HL-60 (cell line): ENCODE measurements around the gene LHCGR.

Experiments used
- DNase-seq, 2 experiments: peaks; one replicate each; pipeline ENCODE4 v3.0.0-alpha.2; 2010 to 2020; ENCODE audit warnings: low read depth in 1 of 2, low spot score in 1 of 2
- H3K27ac ChIP-seq: fragments of 250-450 bp; sonication (Bioruptor Pico); replicated peaks from 2 replicates; pipeline ENCODE4 v1.5.1; 2020; ENCODE audit warnings: mild to moderate bottlenecking, moderate library complexity
- H3K27me3 ChIP-seq: fragments of 250-450 bp; sonication (Bioruptor Pico); 2 replicates; pipeline ENCODE4 v1.5.1; 2021; ENCODE audit warnings: mild to moderate bottlenecking, moderate library complexity; ENCODE audit not compliant: insufficient read depth, poor library complexity, severe bottlenecking
- H3K4me3 ChIP-seq: replicated peaks from 2 replicates; pipeline ENCODE4 v1.5.1; 2011; ENCODE audit warnings: mild to moderate bottlenecking, control low read depth, low read length; ENCODE audit not compliant: insufficient read depth
- CTCF ChIP-seq: IDR thresholded peaks from one replicate; pipeline ENCODE4 v1.5.1; 2011; ENCODE audit warnings: low read length, control low read depth, inconsistent platforms; ENCODE audit not compliant: insufficient read depth
- GABPA ChIP-seq: IDR thresholded peaks from 2 replicates; pipeline ENCODE4 v1.6.1; 2012; ENCODE audit warnings: low read depth
- POLR2AphosphoS5 ChIP-seq: IDR thresholded peaks from 2 replicates; pipeline ENCODE4 v1.6.1; 2012; ENCODE audit warnings: low read depth
- REST ChIP-seq: IDR thresholded peaks from 2 replicates; pipeline ENCODE4 v1.6.1; 2012; ENCODE audit warnings: low read depth; ENCODE audit not compliant: insufficient replicate concordance
- SPI1 ChIP-seq: IDR thresholded peaks from 2 replicates; pipeline ENCODE4 v1.6.1; 2012; ENCODE audit warnings: low read depth, mild to moderate bottlenecking, borderline replicate concordance

LHCGR gene

GRCh38 chr2:48691935-48692691, 63.4 kb downstream of the LHCGR start:
- peaks cover 13% of the 10 kb centered on the region for H3K27me3 ChIP-seq
- no peak for DNase-seq
- TF ChIP-seq POLR2AphosphoS5 (no peak), REST (no peak), GABPA (no peak), SPI1 (no peak), CTCF (no peak)
- no peak overlapping the region for H3K27ac ChIP-seq
- no peak overlapping the region for H3K4me3 ChIP-seq

- H3K27ac ChIP-seq = no peak overlapping the region
- no peaks in the 10 kb centered on the region for H3K27me3 ChIP-seq
- no peak for TF ChIP-seq REST
- no peak for TF ChIP-seq SPI1
- no peak for TF ChIP-seq CTCF
- TF ChIP-seq POLR2AphosphoS5 = no peak
- no peak for TF ChIP-seq GABPA
- DNase-seq = no peak
- no peak overlapping the region for H3K4me3 ChIP-seq
Observed at GRCh38 chr2:48685126-48685525, 70.4 kb downstream of the LHCGR start.

GRCh38 chr2:48677450-48677849, 78.1 kb downstream of the LHCGR start:
- Histone ChIP-seq H3K4me3 (no peak overlapping the region), H3K27ac (no peak overlapping the region), H3K27me3 (no peaks in the 10 kb centered on the region)
- DNase-seq = no peak
- TF ChIP-seq SPI1 (no peak), REST (no peak), POLR2AphosphoS5 (no peak), GABPA (no peak), CTCF (no peak)
